DMS 273 (cell line): ENCODE data around the gene ARSG.

Experiments used
- DNase-seq: peaks from one replicate; lab custom pipeline; 2025; ENCODE audit not compliant: unreplicated experiment; lab: John Stamatoyannopoulos, UW

The ARSG gene

DNA sequence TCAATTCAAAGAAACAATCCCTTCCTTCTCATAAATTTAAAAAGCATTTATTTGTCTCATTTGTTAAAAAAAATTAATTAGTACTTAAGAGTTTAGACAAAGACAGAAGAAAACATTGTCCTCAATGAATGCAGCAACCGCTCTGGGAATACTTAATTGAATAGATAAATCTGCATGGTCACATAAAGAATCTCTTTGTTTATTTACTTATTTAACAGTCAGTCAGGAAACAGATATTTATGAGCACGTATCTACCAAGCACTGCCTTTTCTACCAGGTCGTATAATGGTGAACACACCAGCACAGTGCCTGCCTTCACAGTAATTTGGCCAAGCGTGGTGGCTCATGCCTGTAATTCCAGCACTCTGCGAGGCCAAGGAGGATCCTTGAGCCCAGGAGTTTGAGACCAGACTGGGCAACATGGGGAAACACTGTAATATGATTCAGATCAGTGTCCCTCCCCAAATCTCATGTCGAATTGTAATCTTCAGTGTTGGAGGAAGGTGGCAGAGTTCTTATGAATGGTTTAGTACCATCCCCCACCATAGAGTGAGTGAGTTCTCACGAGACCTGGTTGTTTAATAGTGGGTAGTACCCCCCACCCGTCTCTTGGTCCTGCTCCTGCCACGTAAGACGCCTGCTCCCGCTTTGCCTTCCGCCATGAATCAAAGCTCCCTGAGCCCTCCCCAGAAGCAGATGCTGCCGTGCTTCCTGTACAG, 157.9 kb downstream of the ARSG start:
- DNase-seq, result peak; percentile 50

DNA sequence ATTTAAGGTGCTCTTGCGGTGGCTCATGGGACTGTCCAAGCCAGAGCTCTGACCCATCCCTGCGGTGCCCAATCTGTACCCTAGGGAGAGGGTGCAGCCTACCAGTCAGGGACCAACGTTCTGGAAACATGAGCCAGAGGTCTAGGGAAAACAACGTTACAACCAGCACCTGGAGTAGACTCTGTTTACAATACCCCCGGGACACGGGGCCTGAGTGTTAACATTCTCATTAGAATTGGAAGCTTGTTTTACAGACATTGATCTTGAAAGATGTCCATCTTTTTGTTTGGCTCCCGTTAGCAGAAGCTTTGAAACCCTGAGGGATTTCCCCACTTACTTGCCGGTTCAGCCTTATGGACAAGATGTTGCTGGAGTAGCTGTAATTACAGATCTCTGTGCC, 159.1 kb downstream of the ARSG start:
- peak; percentile 81 for DNase-seq

DNA sequence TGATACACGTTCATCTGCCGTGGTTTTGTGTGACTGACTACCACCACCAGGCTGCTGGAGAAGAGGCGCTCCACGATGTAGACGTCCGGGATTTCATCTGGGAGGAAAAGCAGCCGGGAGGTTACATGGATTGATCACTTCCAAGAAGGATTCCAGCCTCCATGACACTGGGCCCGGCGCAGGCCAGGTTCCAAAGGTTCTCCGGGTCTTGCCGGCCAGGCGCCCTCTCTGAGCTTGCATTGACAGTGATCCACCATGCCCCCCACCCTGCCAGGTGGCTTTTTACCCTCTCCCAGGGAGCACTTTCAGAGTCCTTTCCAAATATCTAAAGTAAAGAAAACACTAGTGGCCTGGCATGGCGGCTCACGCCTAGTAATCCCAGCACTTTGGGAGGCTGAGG, 159.5 kb downstream of the ARSG start:
- no peak for DNase-seq

DNA sequence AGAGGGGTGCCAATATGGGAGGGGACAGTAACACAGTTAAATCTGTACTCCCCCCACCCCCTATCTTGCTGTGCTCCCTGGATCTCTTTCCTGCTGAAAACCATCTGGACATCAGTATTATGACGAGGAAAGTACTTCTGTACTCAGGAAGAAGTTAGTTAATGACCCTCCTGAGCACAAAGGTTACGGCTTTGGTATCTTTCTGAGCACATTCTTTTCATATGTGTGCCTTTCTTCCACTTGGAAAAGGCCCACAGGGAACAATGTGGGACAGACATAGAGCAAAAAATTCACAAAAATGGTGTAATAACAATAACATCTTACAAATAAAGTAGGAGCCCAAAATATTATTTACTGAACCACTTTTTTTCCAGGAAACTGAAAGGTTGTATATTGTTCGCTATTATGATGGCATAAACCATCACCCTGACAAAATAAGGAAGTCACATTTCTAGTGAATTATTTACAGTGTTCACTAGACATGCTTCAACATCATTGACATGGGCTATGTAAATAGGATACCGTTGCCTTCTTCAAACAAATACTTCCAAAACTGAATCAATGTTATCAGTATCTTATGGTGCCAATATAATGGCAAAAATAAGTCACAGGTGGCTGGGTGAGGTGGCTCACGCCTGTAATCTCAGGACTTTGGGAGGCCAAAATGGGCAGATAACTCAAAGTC, 160.5 kb downstream of the ARSG start:
- DNase-seq, result peak; percentile 47

DNA sequence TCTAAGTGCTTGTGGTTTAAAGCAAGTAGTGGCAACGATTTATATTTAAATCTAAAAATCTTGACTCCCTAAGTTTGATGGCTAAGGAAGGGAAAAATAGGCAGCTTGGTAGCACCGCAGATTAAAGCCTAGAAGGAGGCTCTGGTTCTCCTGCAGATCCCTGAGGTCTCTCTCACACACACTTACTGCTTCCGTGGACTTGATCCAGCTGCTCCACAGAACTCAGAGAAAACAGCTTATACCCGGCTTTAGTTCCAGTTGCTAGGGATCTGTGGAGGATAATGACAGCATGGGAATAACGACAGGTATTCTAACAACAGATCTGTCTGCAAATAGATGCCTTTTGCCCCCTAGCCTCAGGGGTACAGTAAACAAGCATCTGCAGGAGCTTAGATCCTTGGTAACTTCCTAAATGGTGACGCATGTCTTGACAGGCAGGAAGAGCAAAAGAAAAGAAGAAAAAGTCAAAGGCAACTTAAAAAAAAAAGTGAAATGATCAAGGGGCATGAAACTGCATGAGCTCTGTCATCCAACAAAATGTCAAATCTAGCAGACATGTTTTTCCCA, 161.5 kb downstream of the ARSG start:
- DNase-seq, result no peak

DNA sequence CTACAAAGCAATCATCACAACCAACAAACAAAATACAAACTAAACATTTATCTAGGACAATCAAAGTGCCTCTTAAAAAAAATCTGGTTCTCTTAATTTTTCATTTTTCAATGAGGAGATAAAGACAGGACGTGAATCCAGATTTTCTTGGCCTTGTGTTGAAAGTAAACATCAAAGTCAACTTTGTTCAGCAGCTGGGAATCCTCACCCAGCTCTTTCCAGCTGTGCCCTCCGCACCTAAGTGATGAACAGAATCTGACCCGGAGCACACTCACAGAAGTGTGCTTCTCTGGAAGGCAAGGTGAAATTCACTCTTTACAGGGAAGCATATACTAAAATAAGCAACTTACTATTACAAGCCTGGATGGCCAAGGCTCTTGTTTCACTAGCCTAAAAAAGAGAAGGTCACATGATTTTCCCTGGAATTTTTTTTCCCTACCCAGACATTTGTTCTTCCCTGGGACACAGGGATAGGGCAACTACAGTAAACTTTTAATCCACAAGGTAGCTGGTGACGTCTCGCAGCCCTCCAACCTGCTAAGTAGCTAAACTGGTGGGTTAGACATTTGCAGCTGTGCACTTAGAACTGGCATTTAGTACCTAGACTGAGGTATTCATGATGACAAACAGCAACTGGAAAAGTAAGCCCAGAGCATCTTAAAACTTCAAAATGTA, 162.8 kb downstream of the ARSG start:
- no peak for DNase-seq

DNA sequence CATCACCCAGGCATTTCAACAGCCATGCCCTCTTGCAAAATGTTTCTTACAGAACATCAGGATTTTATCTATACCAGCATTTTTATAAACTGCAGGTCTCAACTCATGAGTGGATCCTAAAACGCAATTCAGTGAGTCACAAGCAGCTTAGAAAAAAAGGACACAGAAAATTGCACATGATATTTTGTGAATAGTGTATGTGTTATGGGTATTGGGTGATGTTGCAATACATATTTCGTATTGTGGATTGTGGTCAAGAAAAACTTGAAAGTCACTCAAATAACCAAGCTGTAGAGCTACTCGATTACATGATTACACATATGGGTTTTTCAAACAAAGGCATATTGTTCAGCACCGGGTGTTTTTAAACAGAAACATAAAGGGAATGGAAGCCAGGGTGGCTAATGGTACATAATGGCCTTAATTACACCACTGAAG, 164.6 kb downstream of the ARSG start:
- DNase-seq, result no peak

DNA sequence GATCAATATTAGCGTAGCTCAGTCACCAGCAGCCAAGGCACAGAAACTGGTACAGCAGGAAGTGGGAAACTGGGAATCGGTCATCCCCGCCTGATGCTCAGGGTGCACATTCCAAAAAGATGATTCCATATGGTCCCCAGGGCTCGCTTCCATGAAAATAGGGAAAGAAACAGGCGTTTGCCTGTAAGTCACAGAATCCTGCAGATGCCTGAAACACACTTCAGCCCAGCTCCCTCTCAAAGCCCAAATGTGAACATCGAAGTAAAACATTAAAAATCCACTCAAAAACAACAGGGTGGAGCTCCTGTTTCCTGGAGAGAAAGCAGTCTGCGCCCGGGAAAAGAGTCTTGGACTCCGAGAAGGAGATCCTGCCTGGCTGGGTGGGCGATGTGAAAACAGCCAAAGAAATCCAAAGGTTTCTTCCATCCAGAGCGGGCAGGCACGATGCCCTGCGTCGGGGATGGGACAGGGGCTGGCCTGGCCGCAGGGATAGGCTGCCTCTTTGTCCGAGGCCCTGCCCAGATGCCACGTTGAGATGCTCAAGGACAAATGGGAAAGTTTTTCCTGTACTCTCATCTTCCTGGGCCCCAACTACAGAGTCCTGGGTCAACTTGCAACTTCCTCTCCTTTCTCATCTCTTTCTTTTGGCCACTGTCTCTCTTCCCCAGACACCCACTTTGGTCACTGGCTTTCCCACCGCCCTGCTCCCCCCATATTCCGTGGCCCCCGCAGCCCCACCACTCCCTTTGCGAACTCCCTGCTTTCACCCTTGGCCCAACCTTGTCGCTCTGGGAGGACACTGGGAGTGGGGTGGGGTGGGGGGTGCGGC, 165.3 kb downstream of the ARSG start:
- DNase-seq, result peak; percentile 94

DNA sequence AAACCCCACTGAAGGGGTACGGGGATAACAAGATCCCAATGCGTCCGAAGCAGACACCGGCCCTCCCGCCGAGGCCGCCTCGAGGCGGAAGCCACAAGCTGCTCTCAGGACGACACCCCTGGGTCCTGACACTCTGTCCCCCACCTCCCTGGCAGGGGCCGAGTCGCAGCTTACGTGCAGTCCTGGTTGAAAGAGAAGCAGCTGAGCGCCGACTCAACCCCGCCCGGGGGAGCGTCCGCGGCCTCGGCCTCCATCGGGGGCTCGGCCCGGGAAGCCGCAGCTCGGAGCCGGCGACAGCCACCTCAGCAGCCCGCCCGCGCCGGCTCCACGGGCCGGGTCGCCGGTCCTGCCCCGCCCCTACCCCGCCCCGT, 165.9 kb downstream of the ARSG start, which contains the start of gene WIPI1:
Gene WIPI1, minus strand, starts transcription at position 329 of the 371 bp plus-strand sequence. Its CDS starts 75 bp downstream, at position 254.
- DNase-seq, result no peak

DNA sequence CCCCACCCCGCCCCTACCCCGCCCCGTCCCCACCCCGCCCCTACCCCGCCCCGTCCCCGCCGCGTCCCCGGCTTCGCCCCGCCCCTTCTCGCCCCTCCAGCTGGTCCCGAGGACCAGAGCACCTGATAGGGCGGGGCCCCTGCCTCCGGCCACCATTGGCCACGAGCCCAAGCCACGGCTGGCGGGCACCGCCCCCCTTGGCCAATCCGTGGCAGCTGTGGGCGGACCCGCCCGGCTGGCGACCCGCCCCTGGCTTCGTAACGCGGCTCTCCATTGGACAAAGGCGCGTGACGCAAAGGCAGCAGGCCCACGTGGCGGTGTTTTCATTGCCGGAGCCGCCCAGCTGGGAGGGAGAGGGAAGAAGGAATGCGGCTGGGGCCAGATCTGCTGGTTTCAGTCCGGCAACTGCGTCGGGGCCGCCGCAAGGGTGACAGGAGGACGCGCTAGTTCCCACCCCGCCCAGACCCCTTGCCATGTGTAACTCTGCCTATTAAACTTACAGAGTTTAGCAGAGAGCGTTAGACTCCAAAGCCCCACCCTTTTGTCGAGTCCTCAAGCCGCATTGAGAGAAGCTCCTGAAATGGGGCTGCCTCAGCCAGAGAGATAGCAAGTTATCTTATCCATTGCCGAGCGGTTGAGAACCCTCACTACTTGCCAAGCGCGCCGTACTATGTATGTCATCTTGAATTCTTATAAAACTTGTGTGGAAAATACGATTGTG, 166.4 kb downstream of the ARSG start:
- DNase-seq, result peak; percentile 99

DNA sequence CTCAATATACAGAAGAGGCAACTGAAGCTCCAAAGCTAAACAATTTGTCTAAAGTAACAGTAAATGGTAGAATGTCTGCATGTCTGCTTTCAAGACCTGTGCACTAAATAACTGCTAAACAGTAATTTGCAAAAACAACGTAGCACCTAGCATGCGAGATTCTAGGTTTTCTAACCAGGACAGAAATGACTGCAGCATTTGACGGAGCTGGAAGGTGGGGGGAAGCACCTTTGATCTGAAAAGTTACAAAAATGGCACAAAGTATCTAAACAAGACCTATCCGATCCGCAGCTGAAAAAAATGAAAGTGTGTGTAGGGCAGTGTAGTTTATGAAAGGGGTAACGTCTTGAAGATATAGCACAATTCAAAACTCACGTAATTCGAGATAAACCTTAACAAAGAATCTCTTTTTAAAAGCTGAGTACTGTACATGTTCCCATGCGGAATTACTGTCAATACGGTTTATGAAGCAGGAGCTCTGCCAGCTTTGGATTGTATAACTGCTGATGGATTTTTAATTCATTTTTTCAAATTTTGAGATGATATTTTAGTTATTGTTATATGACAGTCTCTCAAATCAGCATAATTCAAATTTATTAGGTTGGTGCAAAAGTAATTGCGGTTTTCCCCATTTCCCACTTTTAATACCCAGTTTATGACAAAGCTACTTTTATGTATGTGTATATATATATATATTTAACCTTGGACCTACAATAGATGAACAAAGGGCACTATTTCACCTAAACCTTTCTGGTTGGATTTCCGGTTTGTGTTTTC, 167.2 kb downstream of the ARSG start:
- no peak for DNase-seq

DNA sequence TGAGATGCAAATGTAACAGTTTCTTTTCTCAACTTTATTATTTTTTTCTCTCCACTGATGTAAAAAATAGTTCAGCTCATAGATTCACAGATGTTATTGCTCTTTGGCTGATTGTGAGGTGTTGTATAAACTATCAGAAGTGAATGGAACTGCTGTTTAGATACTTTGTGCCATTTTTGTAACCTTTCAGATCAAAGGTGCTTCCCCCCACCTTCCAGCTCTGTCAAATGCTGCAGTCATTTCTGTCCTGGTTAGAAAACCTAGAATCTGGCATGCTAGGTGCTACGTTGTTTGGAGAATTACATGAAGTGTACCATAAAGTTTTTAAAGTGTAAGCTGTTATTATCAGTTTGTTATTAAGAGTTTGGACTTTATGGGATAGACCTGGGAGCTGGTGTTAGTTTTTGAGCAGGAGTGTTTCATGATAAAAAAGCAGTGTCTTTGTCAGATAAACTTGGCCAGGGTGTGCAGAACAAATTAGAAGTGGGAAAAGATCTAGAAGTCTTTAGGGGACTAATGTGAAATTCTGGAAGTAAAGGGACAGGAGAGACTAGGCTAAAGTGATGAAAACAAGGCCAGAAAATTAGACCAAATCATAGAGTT, 167.8 kb downstream of the ARSG start:
- DNase-seq, result no peak

DNA sequence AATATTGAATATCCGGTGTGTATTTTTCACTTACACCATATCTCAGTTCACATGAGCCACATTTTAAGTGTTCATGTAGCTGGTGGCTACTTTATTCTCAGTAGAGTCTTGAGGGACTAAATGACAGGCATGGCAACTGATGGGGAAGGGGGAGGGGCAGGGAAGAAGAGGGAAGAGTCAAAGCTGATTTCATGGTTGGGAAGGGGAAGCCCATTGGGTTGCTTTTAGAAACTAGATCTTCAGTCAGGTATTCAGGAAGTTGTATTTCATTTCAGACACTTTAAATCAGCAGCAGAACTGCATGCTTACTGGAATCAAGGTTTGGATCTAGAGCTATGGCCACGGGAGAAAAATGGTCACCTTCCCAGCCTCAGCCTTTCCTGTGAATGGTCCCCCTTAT, 168.9 kb downstream of the ARSG start:
- no peak for DNase-seq

DNA sequence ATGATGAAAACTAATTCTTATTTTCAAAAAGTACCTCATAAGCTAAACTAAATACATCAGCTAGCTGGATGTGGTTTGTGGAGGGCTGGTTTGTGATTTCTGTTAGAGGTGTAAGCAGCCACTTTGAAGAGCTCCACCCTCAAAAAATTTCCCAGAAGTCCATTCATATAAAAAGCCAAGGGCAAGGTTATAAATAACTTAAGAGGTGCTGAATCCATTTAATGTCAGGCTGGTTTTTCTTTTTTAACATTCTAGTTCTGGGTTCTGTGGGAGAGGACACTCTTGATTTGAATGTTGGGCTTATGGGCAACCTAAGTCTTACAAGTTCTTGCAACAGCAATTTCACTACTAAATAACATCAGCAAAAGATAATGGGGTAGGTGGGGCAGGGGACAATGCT, 169.4 kb downstream of the ARSG start:
- DNase-seq, result no peak

DNA sequence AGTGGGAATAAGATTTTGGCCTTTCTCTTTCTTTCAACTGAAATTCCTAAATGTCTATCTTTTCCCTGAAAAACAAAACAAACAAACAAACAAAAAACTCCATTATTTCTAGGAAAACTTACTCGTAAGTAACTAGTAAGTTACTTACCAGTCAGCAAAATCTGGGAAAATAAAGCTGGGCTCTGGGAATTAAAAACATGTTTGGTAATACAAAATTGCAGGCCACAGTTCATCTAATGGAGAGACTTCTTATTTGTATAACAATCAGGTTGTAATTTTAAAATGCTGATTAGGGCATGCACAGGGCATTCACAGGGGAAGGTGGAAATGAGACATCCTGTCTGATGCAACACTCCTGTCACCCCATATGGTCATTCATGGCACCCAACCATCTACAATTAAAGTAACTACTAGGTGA, 169.8 kb downstream of the ARSG start:
- peak; percentile 57 for DNase-seq

DNA sequence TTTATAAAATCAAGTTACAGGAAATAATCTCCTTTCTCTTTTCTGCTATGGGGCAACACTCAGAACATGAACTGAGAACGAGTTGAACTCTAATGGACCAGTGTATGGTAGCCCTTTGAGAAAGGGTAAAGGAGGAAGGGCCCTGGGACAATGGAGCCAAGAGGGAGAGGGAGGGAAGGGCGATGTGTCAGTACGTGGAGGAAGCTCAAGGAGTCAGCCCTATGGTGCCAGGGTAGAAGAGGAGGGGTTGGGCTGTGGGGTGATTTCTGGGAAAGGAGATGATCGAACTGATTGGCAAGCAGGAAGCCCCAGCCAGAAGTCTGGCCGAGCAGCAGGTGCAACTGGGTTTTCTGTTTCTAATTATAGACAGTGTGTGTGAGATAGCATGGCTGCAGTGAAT, 170.3 kb downstream of the ARSG start:
- DNase-seq, result peak; percentile 50

DNA sequence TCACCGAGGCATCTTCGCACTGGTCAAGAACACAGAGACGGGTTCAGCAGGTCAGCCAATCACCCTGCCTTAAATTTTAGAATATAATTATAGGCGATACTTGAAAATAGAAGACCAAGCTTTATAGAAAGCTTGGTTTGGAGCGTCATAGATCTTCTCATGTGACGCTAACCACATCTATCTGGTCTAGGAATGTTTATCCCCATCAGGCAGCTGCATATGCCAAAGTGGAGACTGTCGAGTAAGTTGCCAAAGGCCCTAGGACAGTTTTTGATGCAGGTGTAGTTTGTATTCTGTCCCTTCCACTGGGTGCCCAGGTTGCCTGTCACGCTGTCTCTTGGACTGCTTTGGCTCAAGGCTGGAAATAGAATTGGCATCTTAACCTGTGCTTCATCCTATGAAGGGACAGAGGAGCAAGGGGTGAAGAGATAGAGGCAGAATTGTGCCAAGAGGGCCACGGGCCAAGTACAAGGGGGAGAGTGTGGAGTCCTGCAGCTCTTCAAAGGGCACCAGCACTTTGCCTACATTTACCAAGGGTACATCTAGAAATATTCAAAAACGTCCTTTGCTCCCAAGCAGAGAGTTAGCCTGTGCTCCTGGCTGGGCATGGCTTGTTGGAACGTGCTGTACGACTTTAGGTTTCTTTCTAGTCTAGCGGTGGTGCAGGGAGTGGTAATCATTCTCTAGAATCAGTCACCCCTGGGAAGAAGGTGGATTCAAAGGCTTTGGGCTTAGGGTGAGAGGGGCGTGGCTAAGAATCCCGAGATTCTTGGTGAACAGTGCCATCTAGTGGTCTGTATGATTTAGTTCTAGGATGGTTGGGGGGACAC, 171.3 kb downstream of the ARSG start:
- peak; percentile 96 for DNase-seq
